8988T (cell line): ENCODE measurements around the gene LRRN2.
"Not testable (repeated sequence)": the region's sequence is repeated elsewhere in the genome, so short reads cannot be mapped to it uniquely, and the experiment has no call there.

Source experiments
- DNase-seq: peaks from one replicate; pipeline ENCODE4 v3.0.0; 2011

Gene LRRN2

GRCh38 chr1:204570021-204570420 is 115.5 kb downstream of the LRRN2 start:
- DNase-seq: not testable (repeated sequence)

- DNase-seq: no peak
Measured at GRCh38 chr1:204569478-204569877, 116.1 kb downstream of the LRRN2 start.

- no peak for DNase-seq
Measured at GRCh38 chr1:204568576-204569315, 116.8 kb downstream of the LRRN2 start.
